ENCODE results near the gene DIO1. TPM values are rescaled to one million over a fixed set of nuclear protein-coding genes. Genes with fewer than 3 reads are reported as not detected.
"Not testable (repeated sequence)": the region's sequence is repeated elsewhere in the genome, so short reads cannot be mapped to it uniquely, and the experiment has no call there.

The DIO1 gene
- total RNA-seq, 2 donors from 2014 or later, result 0.23 TPM; not detected in 1

GRCh38 chr1:53871773-53872484 lies 22.1 kb upstream of the DIO1 start:
- TF ChIP-seq, protein P1, sequence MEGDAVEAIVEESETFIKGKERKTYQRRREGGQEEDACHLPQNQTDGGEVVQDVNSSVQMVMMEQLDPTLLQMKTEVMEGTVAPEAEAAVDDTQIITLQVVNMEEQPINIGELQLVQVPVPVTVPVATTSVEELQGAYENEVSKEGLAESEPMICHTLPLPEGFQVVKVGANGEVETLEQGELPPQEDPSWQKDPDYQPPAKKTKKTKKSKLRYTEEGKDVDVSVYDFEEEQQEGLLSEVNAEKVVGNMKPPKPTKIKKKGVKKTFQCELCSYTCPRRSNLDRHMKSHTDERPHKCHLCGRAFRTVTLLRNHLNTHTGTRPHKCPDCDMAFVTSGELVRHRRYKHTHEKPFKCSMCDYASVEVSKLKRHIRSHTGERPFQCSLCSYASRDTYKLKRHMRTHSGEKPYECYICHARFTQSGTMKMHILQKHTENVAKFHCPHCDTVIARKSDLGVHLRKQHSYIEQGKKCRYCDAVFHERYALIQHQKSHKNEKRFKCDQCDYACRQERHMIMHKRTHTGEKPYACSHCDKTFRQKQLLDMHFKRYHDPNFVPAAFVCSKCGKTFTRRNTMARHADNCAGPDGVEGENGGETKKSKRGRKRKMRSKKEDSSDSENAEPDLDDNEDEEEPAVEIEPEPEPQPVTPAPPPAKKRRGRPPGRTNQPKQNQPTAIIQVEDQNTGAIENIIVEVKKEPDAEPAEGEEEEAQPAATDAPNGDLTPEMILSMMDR (IDR thresholded peaks at IDR 0.05), result no peak
- no peak for TF ChIP-seq POLR2A (IDR thresholded peaks at IDR 0.05)
- no peak for DNase-seq (ENCODE audit: low spot score)
- 68% methylated on average over 5 of the region's 5 CpGs for WGBS
- Histone ChIP-seq H3K36me3 (peaks cover 0 to 6% of the 10 kb centered on the region in 2 donors), H3K9me3 (no peaks in the 10 kb centered on the region), H3K4me3 (no peak overlapping the region), H3K27ac (no peak overlapping the region), H3K27me3 (replicated peaks; ENCODE audit: insufficient read depth) (no peaks in the 10 kb centered on the region), H3K4me1 (replicated peaks) (no peaks in the 10 kb centered on the region)
- intact Hi-C loops (cut with DNase I), result no loop called here

DNA sequence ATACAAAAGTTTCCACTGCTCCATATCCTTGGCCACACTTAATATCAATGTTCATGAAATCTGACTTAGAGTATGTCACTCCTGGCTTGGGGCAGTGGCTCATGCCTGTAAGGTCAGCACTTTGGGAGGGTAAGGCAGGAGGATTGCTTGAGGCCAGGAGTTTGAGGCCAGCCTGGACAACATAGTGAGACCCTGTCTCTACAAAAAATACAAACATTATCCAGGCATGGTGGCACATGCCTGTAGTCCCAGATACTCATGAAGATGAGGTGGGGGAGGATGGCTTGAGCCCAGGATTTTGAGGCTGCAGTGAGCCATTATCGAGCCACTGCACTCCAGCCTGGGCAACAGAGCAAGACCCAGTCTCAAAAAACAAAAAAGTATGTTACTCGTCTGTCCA lies 18.8 kb upstream of the DIO1 start:
- 100% methylated on average over 2 of the region's 2 CpGs for WGBS
- DNase-seq (ENCODE audit: low spot score); H3K4me1 ChIP-seq (replicated peaks); H3K27me3 ChIP-seq (replicated peaks; ENCODE audit: insufficient read depth); H3K36me3 ChIP-seq; intact Hi-C loops (cut with DNase I); H3K9me3 ChIP-seq; H3K27ac ChIP-seq; H3K4me3 ChIP-seq: not testable (repeated sequence)

- Histone ChIP-seq H3K27me3 (replicated peaks; ENCODE audit: insufficient read depth) (no peaks in the 10 kb centered on the region), H3K4me1 (replicated peaks) (no peaks in the 10 kb centered on the region), H3K27ac (no peak overlapping the region), H3K9me3 (no peaks in the 10 kb centered on the region), H3K36me3 (no peaks in the 10 kb centered on the region), H3K4me3 (no peak overlapping the region)
- intact Hi-C loops (cut with DNase I), result no loop called here
- TF ChIP-seq POLR2A (IDR thresholded peaks at IDR 0.05) (no peak), POLR2AphosphoS5 (IDR thresholded peaks at IDR 0.05) (no peak)
- TF ChIP-seq, protein P1 (IDR thresholded peaks at IDR 0.05), result peak; percentile 23 to 65 (median 60)
- DNase-seq (ENCODE audit: low spot score), result no peak
- WGBS, result 45% methylated on average over 5 of the region's 5 CpGs
These were observed 15.4 kb upstream of the DIO1 start for GRCh38 chr1:53878492-53879105.

GRCh38 chr1:53881853-53882252 lies 12.1 kb upstream of the DIO1 start:
- H3K36me3 ChIP-seq; H3K4me1 ChIP-seq (replicated peaks); H3K9me3 ChIP-seq; H3K27me3 ChIP-seq (replicated peaks; ENCODE audit: insufficient read depth); intact Hi-C loops (cut with DNase I); H3K27ac ChIP-seq; DNase-seq (ENCODE audit: low spot score); H3K4me3 ChIP-seq: not testable (repeated sequence)
- WGBS, result 98% methylated on average over 2 of the region's 2 CpGs

DNA sequence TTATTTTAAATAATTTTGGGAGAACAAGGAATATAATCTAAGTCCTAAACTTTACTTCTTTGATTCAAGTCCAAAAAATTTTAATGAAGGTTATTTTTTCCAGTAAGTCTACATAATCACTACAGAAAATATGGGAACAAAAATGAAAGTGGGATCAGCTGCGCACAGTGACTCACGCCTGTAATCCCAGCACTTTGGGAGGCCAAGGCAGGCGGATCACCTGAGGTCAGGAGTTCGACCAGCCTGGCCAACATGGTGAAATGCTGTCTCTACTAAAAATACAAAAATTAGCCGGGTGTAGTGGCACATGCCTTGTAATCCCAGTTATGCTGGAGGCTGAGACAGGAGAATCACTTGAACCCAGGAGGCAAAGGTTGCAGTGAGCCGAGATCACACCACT lies 10.4 kb upstream of the DIO1 start:
- H3K9me3 ChIP-seq; H3K4me3 ChIP-seq; intact Hi-C loops (cut with DNase I); H3K27ac ChIP-seq; H3K36me3 ChIP-seq; H3K27me3 ChIP-seq (replicated peaks; ENCODE audit: insufficient read depth); H3K4me1 ChIP-seq (replicated peaks); DNase-seq (ENCODE audit: low spot score): not testable (repeated sequence)
- WGBS, result 97% methylated on average over 6 of the region's 6 CpGs

DNA sequence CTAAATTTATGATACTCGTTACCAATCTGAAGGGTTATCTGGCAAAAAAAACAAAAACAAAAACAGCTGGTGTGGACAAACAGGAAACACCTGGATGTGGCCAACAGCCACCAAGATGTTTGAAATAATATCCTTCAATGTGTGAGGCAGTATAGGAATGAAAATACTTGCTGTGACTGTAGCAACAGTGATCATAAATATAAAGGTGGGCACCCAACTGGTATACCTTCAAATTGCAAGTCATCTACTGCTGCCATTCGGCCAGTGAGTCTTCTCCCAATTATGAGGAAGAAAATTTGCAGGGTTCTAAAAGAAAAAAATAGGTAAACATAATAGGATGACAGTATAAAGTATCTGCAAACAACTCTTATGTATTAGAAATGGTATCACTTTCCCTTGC lies 5.3 kb upstream of the DIO1 start:
- no peaks in the 10 kb centered on the region for H3K36me3 ChIP-seq
- no peaks in the 10 kb centered on the region for H3K4me1 ChIP-seq (replicated peaks)
- peak overlapping the region; percentile 70 to 88 for H3K4me3 ChIP-seq
- H3K27ac ChIP-seq, result peak overlapping the region; percentile 84 to 85
- no peaks in the 10 kb centered on the region for H3K9me3 ChIP-seq
- intact Hi-C loops (cut with DNase I), result loop anchor here (2.0 kb wide), 1 partner anchor 58 kb away; the partner anchor contains the start of gene LRRC42
- H3K27me3 ChIP-seq (replicated peaks; ENCODE audit: insufficient read depth), result no peaks in the 10 kb centered on the region
- no peak for DNase-seq (ENCODE audit: low spot score)
- WGBS, result 42% methylated on average over 2 of the region's 2 CpGs
- TF ChIP-seq, protein P1 (IDR thresholded peaks at IDR 0.05), result no peak
- TF ChIP-seq POLR2A (IDR thresholded peaks at IDR 0.05) (no peak), POLR2AphosphoS5 (IDR thresholded peaks at IDR 0.05) (no peak)
